HG03045 (cell line): Measurements from ENCODE around the gene SPARC.
"Not testable (repeated sequence)": the region's sequence is repeated elsewhere in the genome, so short reads cannot be mapped to it uniquely, and the experiment has no call there.

ENCODE experiments used
- ATAC-seq: cut with Tn5 transposase; IDR thresholded peaks from one replicate; pipeline ENCODE4 v1.9.1; 2021; ENCODE audit warnings: mild to moderate bottlenecking, moderate library complexity; ENCODE audit not compliant: unreplicated experiment

The SPARC gene

DNA sequence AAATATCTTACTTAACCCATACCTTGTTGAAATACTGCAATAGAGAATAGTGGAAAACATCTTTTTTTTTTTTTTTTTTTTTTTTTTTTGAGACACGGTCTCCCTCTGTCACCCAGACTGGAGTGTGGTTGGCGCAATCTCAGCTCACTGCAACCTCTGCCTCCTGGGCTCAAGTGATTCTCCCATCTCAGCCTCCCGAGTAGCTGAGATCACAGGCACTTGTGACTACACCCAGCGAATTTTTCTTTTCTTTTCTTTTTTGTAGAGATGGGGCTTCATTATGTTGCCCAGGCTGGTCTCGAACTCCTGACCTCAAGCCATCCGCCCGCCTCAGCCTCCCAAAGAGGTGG, 6.6 kb downstream of the SPARC start:
- ATAC-seq = not testable (repeated sequence)

DNA sequence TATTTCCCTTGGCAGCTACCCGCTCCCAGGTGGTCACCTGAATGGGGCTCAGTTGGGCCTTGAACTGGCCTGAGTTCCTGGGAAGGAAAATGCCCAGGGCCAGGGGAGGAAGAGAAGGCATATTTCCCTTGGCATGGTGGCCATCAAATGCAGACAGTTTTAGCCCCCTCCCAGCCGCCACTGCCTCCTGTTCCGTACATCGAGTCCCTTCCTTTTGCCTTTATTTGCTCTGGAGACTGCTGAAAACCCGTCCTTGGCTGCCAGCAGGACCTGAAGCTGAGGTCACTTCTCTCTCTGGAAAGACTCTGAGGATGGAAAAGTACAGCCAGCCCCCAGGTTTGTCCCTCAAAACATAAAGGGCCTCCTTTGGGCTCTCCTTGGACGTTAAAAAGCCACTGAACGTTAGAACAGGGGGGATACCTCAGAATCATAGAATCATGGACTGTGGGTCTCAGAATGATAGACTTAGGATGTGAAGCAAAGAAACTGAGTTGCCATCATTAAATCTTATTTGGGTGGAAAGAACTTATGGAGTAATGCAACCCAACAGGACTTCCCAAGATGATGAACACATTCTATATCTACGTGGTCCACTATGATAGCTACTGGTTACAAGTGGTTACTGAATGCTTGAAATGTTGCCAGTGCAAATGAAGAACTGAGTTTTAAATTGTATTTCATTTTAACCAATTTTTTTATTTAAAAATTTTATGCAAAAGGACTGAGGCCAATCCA, 7.1 kb downstream of the SPARC start:
- ATAC-seq = no peak

DNA sequence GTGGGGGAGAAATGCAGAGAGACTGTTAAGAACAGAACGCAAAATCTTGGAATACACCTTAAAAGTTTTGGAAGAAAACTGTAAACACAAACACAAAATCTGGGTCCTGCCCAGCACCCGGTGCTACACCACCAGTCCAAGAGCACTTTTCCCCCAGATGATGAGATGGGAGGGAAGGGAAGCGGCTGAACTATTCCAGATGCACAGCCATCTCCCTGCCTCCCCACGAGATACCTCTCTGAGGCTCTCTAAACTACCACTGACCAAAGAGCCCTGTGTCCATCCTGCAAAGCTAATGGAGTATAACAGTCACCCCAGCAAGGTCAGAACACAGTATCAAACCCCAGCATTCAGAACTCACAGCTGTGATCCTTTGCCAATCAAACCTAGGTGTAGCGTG, 8.0 kb downstream of the SPARC start:
- ATAC-seq = no peak

GRCh38 chr5:151677776-151678545, 8.8 kb downstream of the SPARC start:
- no peak for ATAC-seq

DNA sequence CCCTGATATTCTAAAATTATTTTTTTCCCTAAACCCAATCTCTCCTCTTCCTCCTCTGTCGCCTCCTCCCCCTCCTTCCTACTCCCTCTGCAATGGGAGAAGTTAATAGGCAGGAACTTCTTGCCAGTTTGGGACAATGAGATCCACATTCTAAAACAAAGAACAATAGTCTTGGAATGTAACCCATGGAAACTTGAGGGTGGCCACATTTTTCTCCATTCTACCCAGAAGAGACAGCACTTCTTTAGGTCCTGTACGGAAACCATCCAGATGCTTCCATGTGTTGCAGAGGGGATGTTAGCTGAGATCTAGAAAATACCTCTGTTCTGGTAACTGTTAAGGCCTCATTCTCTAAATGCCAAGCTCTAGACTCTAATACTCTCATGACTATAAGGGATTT, 10.0 kb downstream of the SPARC start:
- no peak for ATAC-seq

DNA sequence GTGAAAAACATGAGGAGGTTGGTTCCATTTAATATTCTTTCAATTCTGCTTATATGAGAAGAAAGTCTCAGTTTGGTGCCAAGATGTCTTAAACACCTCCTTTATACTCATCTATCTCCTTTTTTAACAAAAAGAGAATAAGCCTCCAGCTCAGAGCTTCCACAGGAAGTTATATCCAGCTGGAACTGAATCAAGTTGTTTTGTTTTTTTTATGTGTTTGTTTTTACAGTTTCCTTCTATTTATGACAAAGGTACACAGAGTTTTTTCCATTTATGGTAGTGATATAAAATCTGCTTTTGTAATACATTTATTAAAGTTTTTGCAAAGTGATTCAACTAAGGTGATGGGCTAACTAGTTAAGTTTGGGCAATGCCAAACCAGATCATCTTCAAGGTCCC, 10.4 kb downstream of the SPARC start:
- ATAC-seq = no peak

GRCh38 chr5:151675611-151676313, 11.0 kb downstream of the SPARC start:
- ATAC-seq = no peak

GRCh38 chr5:151674626-151675610, 11.8 kb downstream of the SPARC start:
- ATAC-seq = no peak

GRCh38 chr5:151673421-151673820, 13.3 kb downstream of the SPARC start:
- ATAC-seq = no peak

- no peak for ATAC-seq
Observed at GRCh38 chr5:151672516-151672915, 14.2 kb downstream of the SPARC start.

- ATAC-seq = no peak
Observed at GRCh38 chr5:151671950-151672349, 14.8 kb downstream of the SPARC start.

DNA sequence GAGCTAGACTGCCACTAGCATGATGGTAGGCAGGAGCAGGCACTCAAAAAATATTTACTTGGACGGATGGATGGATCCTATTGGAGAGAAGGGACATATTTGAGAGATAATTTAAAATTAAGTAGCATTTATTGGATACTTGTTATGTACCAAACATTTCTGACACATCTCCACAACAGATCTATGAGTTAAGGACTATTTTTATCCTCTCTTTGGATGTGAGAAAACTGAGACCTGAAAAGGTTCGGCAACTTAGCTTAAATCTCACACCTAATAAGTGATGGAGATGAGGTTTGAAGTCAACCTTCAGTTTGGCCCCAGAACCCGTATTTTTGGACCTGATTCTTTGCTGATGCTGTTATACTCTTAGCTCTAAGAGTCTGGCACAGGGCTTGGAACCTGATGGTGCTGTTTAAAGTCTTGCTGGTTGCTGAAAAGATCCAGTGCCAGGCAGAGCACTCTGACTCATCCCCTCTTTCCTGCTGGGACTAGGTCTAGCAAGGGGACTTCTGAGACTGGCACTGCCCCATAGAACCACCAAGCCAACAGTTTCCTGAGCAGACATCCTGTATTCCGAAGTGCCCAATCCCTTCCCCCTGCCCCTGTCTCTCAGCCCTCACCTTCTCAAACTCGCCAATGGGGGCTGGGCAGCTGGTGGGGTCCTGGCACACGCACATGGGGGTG, 15.6 kb downstream of the SPARC start:
- no peak for ATAC-seq

DNA sequence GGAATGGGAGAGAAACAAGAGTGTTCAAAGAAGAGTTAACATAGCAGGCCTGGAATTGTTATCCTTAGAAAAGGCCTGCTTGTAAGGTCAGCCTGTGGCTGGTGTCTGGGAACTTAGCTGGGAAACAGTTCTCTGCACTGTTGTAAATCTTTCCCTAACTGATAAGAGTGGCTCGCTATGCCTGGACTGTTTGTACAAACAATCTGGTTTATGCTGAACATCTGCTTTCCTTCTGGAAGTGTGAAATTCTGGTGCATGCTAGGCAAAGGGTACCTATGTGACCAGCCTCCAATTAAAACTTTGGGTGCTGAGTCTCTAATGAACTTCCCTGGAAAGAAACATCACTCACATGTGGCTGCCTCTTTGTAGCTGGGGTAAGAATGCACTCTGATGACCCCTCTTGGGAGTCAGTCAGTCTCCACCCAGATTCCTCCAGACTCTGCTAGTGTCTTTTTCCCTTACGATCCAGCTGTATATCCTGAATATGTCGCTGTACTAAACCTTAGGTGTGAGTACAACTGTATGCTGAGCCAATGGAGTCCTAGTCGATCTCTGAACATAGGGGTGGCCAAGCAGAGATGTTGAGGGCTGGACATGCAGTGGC, 16.5 kb downstream of the SPARC start:
- ATAC-seq = no peak

GRCh38 chr5:151667083-151667482, 19.6 kb downstream of the SPARC start:
- no peak for ATAC-seq

- no peak for ATAC-seq
Observed at GRCh38 chr5:151665613-151666012, 21.1 kb downstream of the SPARC start.

DNA sequence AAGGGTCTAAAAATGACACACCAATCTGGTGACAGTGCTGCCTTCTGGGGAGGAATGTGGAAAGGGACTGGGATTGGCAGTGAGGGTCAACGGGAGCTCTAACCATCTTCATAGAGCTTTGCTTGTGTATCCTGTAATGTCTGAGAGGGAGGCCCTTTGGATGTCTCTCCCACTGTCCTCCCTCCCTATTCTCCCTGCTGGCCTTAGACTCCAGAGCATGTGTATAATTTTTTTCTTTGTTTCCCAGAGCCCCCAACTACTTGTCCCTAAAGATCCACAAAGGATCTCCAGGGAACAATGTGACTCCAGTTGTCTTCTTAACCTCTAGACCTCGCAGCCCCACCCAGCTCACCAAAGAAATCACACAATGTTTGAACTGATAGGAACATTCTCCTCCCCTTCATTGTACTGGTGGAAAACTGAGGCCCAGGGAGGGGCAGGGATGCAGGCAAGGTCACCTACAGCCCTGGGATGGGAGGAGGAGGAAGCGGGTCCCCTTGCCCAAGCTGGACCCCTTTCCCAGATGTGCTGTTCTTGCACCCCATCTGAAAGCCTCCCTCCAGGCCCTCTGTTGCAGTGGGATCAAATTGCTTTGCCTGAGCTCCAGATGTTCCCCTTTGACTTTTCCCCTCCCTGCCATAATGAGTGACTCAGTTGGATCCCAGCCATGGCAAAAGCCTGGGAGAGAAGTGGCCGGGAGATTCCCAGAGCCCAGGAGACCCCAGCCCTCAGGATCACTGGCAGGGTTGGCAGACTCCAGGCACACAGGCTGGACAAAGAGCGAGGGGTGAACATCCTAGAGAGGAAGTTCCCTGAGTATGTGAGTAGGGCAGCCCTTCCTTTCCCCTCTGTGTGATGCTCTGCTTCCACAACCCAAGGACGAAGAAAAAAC, 21.8 kb downstream of the SPARC start:
- no peak for ATAC-seq

- no peak for ATAC-seq
Observed at GRCh38 chr5:151663617-151664293, 23.0 kb downstream of the SPARC start.

GRCh38 chr5:151662805-151663204, 23.9 kb downstream of the SPARC start:
- no peak for ATAC-seq
